Lung (tissue), 12 donors: ENCODE data around the gene BBS9. TPM values are rescaled to one million over a fixed set of nuclear protein-coding genes. Genes with fewer than 3 reads are reported as not detected.

ENCODE experiments used
- ATAC-seq: fragments of 200-7000 bp; cut with Tn5 transposase; one replicate; pipeline ENCODE4 v1.9.1; 2020; ENCODE audit warnings: moderate number of reproducible peaks; ENCODE audit not compliant: insufficient read depth, low FRiP score
- DNase-seq, 3 donors: peaks; one replicate each; pipeline ENCODE4 v3.0.0-alpha.2; 2013 to 2017
- H3K27ac ChIP-seq, 2 donors: one replicate each; pipeline ENCODE4 v1.5.1; 2013; ENCODE audit warnings: mild to moderate bottlenecking in 2 of 2, moderate library complexity in 2 of 2, control low read depth in 1 of 2, inconsistent platforms in 1 of 2, low read depth in 1 of 2, low read length in 1 of 2
- H3K27me3 ChIP-seq, 3 donors: one replicate each; pipeline ENCODE4 v1.5.1; 2013; ENCODE audit warnings: low read length in 2 of 3; ENCODE audit not compliant: control insufficient read depth in 3 of 3, insufficient read depth in 3 of 3
- H3K36me3 ChIP-seq, 4 donors: one replicate each; pipeline ENCODE4 v1.5.1; 2013; ENCODE audit warnings: low read length in 4 of 4, mild to moderate bottlenecking in 1 of 4, moderate library complexity in 1 of 4; ENCODE audit not compliant: control insufficient read depth in 4 of 4, insufficient read depth in 4 of 4
- H3K4me1 ChIP-seq, 5 donors: one replicate each; pipeline ENCODE4 v1.5.1; 2013; ENCODE audit warnings: low read length in 5 of 5, mild to moderate bottlenecking in 2 of 5, moderate library complexity in 1 of 5; ENCODE audit not compliant: control insufficient read depth in 5 of 5, insufficient read depth in 5 of 5
- H3K4me3 ChIP-seq: one replicate; pipeline ENCODE4 v1.5.1; 2013; ENCODE audit warnings: mild to moderate bottlenecking, control low read depth, moderate library complexity
- H3K9ac ChIP-seq, 2 donors: one replicate each; pipeline ENCODE4 v1.5.1; 2013; ENCODE audit warnings: low read length in 2 of 2, control low read depth in 1 of 2; ENCODE audit not compliant: insufficient read depth in 1 of 2
- H3K9me3 ChIP-seq, 4 donors: one replicate each; pipeline ENCODE4 v1.5.1; 2013; ENCODE audit warnings: low read length in 3 of 4, mild to moderate bottlenecking in 1 of 4, moderate library complexity in 1 of 4; ENCODE audit not compliant: control insufficient read depth in 4 of 4, insufficient read depth in 3 of 4
- WGBS, 2 donors: extraction: QIAGEN DNeasy Blood & Tissue Kit; methylation state at CpG; one replicate each; pipeline ENCODE4 v1.1.7; 2013; 5-methylcytosine and 5-hydroxymethylcytosine counted together
- polyA plus RNA-seq, 2 donors: library from polyadenylated mRNA; stranded (reverse); fragments of 200-250 nt; gene quantifications; one replicate each; pipeline ENCODE4 v1.2.1, GENCODE V29; 2013
- total RNA-seq, 2 donors: library from RNA; depleted of rRNA in 1 of 2; stranded (reverse); fragments of >200 nt in 1 of 2; gene quantifications; one replicate each; pipeline ENCODE4 v1.2.1, GENCODE V29; 2014 to 2021
- TF ChIP-seq, protein P1 (sequence below): IDR thresholded peaks from 2 replicates; pipeline ENCODE4 v1.5.1; 2012; ENCODE audit warnings: mild to moderate bottlenecking; ENCODE audit errors: control extremely low read depth, extremely low read depth
- donor health status: control.
- donor health status: control.
- donor health status: Bipolar disorder and iron deficiency.
- donor health status: healthy.
- donor health status: DM: yes; HTN: yes; CAD: no.

BBS9 gene
- total and polyA plus RNA-seq, 4 donors: 3.5 to 65.0 (median 15.2) TPM

- Histone ChIP-seq H3K9ac (no peak overlapping the region), H3K27me3 (no peaks in the 10 kb centered on the region), H3K27ac (no peak overlapping the region), H3K4me3 (no peak overlapping the region), H3K9me3 (no peaks in the 10 kb centered on the region), H3K36me3 (no peaks in the 10 kb centered on the region), H3K4me1 (peaks cover 0 to 29% (median 11%) of the 10 kb centered on the region in 5 donors)
- 97 to 100% methylated on average over 1 of the region's 1 CpG for WGBS, 2 donors
- TF ChIP-seq, protein P1, sequence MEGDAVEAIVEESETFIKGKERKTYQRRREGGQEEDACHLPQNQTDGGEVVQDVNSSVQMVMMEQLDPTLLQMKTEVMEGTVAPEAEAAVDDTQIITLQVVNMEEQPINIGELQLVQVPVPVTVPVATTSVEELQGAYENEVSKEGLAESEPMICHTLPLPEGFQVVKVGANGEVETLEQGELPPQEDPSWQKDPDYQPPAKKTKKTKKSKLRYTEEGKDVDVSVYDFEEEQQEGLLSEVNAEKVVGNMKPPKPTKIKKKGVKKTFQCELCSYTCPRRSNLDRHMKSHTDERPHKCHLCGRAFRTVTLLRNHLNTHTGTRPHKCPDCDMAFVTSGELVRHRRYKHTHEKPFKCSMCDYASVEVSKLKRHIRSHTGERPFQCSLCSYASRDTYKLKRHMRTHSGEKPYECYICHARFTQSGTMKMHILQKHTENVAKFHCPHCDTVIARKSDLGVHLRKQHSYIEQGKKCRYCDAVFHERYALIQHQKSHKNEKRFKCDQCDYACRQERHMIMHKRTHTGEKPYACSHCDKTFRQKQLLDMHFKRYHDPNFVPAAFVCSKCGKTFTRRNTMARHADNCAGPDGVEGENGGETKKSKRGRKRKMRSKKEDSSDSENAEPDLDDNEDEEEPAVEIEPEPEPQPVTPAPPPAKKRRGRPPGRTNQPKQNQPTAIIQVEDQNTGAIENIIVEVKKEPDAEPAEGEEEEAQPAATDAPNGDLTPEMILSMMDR: no peak
- DNase-seq (no peak), ATAC-seq (no peak)
Observed at GRCh38 chr7:33452805-33453502, 323.6 kb downstream of the BBS9 start.

GRCh38 chr7:33457039-33457438 is 327.7 kb downstream of the BBS9 start:
- ATAC-seq: no peak
- TF ChIP-seq, protein P1: no peak
- Histone ChIP-seq H3K9me3 (no peaks in the 10 kb centered on the region), H3K27me3 (no peaks in the 10 kb centered on the region), H3K4me1 (peaks cover 0 to 22% (median 0%) of the 10 kb centered on the region in 5 donors), H3K4me3 (no peak overlapping the region), H3K9ac (no peak overlapping the region), H3K36me3 (no peaks in the 10 kb centered on the region), H3K27ac (no peak overlapping the region)
- WGBS, 2 donors: 84% methylated on average over 6 of the region's 6 CpGs
- DNase-seq: no peak

- H3K27me3 ChIP-seq: no peaks in the 10 kb centered on the region
- ATAC-seq: no peak
- H3K9me3 ChIP-seq: no peaks in the 10 kb centered on the region
- no peak overlapping the region for H3K27ac ChIP-seq
- peaks cover 0 to 22% (median 0%) of the 10 kb centered on the region in 5 donors for H3K4me1 ChIP-seq
- no peak overlapping the region for H3K4me3 ChIP-seq
- TF ChIP-seq, protein P1: no peak
- H3K9ac ChIP-seq: no peak overlapping the region
- WGBS, 2 donors: 74 to 84% methylated on average over 1 of the region's 1 CpG
- no peak for DNase-seq
- H3K36me3 ChIP-seq: no peaks in the 10 kb centered on the region
Observed at GRCh38 chr7:33458581-33458980, 329.2 kb downstream of the BBS9 start.
